ENCODE results near the gene MSX1.

MSX1 gene

DNA sequence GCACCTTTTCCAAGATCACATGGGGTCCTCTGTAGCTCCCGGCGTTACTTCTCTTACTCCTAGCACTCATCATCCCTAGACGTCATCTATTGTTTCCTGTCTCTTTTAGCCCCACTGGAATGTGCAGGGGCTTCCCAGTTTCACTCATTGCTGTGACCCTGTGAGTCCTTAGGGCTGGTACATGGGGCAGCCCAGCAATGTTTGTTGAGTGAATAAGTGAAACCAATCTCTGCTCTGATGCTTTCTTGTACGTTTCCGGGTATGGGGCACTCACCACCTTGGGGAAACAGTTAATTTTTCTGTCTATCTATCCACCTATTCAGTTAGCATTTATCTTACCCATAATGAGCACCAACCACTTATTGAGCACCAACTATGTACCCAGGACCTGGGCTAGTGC, 16.1 kb downstream of the MSX1 start:
- H3K36me3 ChIP-seq (ENCODE audit: insufficient read depth, low read length): no peaks in the 10 kb centered on the region
- H3K4me1 ChIP-seq (ENCODE audit: insufficient read depth, low read length): peaks cover 15% of the 10 kb centered on the region
- H3K9ac ChIP-seq (ENCODE audit: low read depth, low read length): no peak overlapping the region
- H3K9me3 ChIP-seq (ENCODE audit: control insufficient read depth, insufficient read depth, low read length): no peaks in the 10 kb centered on the region

DNA sequence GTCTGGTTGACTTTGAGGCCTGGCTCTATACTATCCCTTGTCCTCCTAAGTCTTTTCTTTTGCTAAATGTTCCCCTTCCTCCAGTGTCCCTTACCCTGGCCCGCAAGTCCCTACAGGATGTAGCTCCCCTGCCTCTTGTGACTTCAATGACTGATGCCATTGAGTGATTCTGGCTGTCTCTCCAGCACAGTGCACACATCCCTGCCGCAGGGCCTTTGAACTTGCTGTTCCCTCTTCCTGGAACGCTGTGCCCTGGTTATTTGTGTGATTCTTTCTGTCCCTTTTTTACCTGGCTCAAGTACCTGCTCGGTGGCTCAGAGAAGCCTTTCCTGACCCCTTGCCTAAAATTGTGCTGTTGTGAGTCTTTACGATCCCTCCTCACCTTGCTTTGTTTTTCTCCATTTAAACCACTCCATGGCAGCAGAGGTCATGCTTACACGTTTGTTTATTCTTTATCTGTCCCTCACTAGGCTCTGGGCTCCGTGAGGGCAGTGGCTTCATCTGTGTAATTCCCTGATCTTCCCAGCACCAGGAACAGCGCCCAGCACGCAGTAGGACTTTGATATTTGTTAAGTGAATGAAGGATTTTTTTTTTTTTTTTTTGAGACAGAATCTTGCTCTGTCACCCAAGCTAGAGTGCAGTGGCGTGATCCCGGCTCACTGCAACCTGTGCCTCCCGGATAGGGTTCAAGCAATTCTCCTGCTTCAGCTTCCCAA, 17.6 kb downstream of the MSX1 start:
- no peak overlapping the region for H3K9ac ChIP-seq (ENCODE audit: low read depth, low read length)
- H3K9me3 ChIP-seq (ENCODE audit: control insufficient read depth, insufficient read depth, low read length): no peaks in the 10 kb centered on the region
- H3K36me3 ChIP-seq (ENCODE audit: insufficient read depth, low read length): no peaks in the 10 kb centered on the region
- peaks cover 8% of the 10 kb centered on the region; the same call in 1 of the 2 replicates for H3K4me1 ChIP-seq (ENCODE audit: insufficient read depth, low read length)

DNA sequence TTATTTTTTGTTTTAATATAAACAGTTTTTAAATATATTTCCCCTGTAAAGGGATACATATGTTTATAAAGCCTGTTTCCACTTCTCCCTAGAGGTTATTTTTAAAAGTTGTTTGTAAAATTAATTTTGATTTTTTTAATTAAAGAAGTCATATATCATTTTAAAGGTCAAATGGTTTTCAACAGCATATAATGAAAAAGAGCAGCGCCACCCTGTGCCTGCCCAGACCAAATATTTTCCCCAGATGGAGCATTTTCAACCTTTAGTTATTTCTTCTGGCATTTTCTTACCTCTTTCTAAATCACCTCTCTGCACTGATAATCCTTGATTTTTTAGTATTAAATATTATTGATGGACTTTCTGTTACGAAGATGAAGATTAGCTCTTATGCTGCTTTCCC, 21.0 kb downstream of the MSX1 start:
- no peaks in the 10 kb centered on the region for H3K4me1 ChIP-seq (ENCODE audit: insufficient read depth, low read length)
- no peak overlapping the region for H3K9ac ChIP-seq (ENCODE audit: low read depth, low read length)
- no peaks in the 10 kb centered on the region for H3K36me3 ChIP-seq (ENCODE audit: insufficient read depth, low read length)
- no peaks in the 10 kb centered on the region for H3K9me3 ChIP-seq (ENCODE audit: control insufficient read depth, insufficient read depth, low read length)

DNA sequence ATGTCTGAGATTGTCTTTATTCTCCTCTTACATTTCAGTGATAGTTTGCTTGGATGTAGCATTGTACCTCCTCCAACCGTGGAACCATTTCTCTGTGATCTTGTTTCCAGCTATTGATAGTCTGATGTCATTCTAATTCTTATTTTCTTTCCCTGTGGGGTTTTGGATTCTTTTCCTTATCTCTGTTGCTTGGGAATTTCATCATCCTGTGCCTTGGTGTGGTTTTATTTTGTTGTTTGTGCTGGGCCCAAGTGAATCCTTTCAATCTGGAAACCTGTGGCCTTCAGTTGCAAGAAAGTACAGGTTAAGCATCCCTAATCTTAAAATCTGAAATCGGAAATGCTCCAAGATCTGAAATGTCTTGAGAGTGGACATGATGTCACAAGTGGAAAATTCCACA, 22.0 kb downstream of the MSX1 start:
- no peaks in the 10 kb centered on the region for H3K9me3 ChIP-seq (ENCODE audit: control insufficient read depth, insufficient read depth, low read length)
- no peaks in the 10 kb centered on the region for H3K4me1 ChIP-seq (ENCODE audit: insufficient read depth, low read length)

DNA sequence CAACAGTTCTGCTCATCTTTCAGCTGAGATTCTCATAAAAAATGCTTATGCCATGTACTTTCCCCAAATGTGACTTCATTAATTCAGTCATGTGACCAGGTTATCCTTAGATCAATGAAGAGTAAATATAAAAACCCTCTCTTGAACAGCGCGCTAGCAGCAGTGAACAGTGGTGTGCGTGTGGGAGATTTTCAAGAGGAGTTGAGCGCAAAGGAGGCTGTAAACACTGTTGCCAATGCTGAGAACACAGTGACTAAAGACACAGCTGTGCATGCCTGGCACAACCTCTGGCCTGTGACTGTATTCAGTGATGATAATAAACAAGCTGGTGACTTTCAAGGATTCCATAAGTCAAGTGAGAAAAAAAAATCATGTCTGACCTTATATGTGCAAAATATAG, 25.1 kb downstream of the MSX1 start:
- no peak overlapping the region for H3K9ac ChIP-seq (ENCODE audit: low read depth, low read length)
- H3K36me3 ChIP-seq (ENCODE audit: insufficient read depth, low read length): no peaks in the 10 kb centered on the region
- H3K4me1 ChIP-seq (ENCODE audit: insufficient read depth, low read length): no peaks in the 10 kb centered on the region
- no peaks in the 10 kb centered on the region for H3K9me3 ChIP-seq (ENCODE audit: control insufficient read depth, insufficient read depth, low read length)

More for the DNA sequence above, 22.0 kb downstream of the MSX1 start:
- H3K36me3 ChIP-seq (ENCODE audit: insufficient read depth, low read length): no peaks in the 10 kb centered on the region
- no peak overlapping the region for H3K9ac ChIP-seq (ENCODE audit: low read depth, low read length)

DNA sequence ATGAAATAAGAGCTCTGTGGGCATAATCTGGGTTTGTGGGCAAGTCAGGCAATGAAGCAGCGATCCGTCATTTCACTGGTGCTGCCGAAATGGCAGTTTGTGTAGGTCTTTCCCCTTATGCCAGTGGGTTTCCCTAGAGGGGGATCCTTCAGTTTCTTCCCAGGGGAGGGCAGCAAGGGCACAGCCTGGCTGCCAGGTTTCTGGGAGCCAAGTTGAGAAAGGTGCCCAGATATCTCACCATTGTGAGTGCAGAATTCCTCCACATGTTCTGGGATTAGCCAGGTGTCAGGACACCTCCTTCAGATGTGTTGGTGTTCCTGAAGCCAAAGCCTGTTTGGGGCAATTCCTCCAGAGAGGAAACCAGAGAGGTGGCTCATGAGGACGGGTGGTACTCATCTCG, 28.0 kb downstream of the MSX1 start:
- H3K4me1 ChIP-seq (ENCODE audit: insufficient read depth, low read length): no peaks in the 10 kb centered on the region
- no peaks in the 10 kb centered on the region for H3K36me3 ChIP-seq (ENCODE audit: insufficient read depth, low read length)
- no peaks in the 10 kb centered on the region for H3K9me3 ChIP-seq (ENCODE audit: control insufficient read depth, insufficient read depth, low read length)
- no peak overlapping the region for H3K9ac ChIP-seq (ENCODE audit: low read depth, low read length)

DNA sequence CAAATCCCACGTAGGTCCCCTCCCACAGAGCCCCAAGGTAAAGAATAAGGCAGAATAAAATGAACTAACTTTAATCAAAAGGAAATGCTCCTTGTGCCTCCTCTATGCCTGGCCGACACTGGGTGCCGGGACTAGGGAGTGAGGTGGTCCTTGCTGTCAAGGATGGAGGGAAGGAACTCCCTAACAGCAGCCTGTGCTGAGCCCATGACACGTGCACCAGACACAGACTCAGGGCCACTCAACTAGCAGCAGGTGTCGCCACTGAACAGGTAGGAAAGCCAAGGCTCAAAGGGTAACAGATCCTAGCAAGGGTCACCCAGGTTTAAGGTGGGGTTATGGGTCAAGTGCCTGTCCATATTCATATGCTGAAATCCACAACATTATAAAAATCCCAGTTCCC, 29.2 kb downstream of the MSX1 start:
- H3K9ac ChIP-seq (ENCODE audit: low read depth, low read length): no peak overlapping the region
- no peaks in the 10 kb centered on the region for H3K36me3 ChIP-seq (ENCODE audit: insufficient read depth, low read length)
- H3K9me3 ChIP-seq (ENCODE audit: control insufficient read depth, insufficient read depth, low read length): no peaks in the 10 kb centered on the region
- H3K4me1 ChIP-seq (ENCODE audit: insufficient read depth, low read length): no peaks in the 10 kb centered on the region

DNA sequence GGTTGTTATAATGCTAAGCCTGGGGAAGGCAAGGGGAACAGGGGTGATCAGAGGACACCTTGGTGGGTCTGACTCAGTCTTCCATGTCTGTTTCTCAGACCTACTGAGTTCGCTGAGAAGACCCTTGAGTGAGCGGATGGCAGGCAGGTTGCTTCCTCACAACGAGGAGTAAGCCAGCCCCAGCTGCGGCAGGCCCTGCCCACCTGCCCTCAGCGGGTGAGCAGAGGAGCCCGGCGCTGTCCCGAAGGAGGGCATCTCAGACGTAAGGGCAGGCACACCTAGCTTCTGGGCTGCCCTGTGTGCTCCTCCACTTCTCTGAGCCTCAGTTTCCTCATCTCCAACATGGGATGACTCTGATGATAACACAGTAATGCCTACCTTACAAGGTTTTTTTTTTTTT, 30.3 kb downstream of the MSX1 start:
- Histone ChIP-seq H3K36me3 (ENCODE audit: insufficient read depth, low read length) (no peaks in the 10 kb centered on the region), H3K9me3 (ENCODE audit: control insufficient read depth, insufficient read depth, low read length) (no peaks in the 10 kb centered on the region)

DNA sequence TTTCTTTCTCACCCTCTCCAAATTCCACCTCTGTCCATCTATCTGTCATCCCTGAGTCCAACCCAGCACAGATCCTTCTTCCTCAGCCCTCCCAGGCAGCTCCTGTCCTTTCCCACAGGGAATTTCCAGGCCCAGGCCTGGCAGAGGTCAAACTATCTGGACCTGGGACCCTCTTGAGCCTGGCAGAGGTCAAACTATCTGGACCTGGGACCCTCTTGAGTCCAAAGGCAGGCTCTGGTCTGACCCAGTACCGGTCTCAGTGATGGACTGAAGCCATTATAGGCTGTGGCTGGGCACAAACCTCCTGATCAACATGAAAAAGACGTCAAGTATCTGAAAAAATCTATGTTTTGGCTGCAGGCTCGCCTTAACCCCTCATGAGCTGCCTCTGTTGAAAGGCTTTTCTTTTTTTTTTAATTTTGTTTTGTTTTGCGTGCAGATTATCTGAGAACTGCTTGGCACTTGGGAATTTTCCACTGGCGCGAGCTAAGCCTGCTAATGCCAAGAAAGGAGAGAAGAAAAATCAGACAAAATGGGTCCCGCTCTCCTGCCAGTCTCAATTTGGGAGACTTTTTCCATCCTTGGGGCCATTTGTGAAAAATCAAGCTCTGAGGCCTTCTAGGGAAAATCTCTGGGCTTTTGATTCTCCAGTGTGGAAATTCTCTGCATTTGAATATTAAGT, 31.2 kb downstream of the MSX1 start:
- no peaks in the 10 kb centered on the region for H3K36me3 ChIP-seq (ENCODE audit: insufficient read depth, low read length)
- H3K9ac ChIP-seq (ENCODE audit: low read depth, low read length): no peak overlapping the region
- H3K9me3 ChIP-seq (ENCODE audit: control insufficient read depth, insufficient read depth, low read length): no peaks in the 10 kb centered on the region
- H3K4me1 ChIP-seq (ENCODE audit: insufficient read depth, low read length): no peaks in the 10 kb centered on the region

More for the DNA sequence above, 30.3 kb downstream of the MSX1 start:
- Histone ChIP-seq H3K9ac (ENCODE audit: low read depth, low read length) (no peak overlapping the region), H3K4me1 (ENCODE audit: insufficient read depth, low read length) (no peaks in the 10 kb centered on the region)

DNA sequence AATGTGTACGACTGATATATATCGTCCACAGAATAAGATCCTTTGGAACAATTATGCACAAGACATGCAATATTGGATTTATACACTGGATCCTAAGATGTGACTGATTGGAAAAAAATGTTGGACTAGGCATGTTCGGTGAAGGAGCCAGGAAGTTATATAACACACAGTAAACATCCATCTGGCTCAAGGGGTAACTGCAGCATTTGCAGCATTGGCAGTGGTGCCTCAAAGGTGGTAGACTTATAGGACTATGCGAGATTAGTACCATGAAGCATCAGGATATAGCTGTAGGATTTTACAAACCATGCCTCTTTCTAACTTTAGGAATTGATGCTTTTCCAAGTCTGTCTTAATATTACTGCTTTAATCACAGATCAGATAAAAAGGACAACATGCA, 34.3 kb downstream of the MSX1 start:
- H3K9me3 ChIP-seq (ENCODE audit: control insufficient read depth, insufficient read depth, low read length): no peaks in the 10 kb centered on the region

DNA sequence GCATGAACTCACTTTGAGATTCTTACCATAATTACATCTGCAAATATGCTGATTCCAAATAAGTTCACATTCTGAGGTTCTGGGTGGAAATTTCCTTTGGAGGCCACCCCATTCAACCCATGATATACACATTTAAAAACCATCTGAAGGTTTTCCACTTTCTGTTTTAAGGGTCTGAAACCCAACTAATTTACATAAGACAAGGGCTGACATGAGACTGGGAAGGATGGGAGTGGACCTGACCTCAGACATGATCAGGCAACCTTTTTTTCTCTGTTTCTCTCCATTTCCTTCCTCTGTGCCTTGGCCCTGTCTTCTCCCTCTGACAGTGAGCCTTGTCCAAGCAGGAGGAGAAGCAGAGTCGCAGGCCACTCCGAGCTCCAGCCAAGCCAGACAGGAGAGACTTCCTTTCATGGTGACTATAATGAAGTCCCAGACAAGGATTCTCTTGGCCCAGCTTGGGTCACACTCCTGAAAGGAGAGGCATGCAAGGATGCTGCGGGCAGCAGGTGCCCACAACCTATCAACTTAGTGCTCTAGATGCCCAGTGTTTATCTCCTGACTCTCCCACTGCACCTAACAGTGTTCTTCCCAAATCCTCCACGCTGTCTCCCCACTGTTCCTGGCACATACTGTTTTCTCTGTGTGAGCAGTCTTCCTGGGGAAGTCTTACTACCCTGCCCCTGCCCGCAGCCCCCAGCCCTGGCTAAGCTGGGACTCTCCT, 39.9 kb downstream of the MSX1 start:
- Histone ChIP-seq H3K4me1 (ENCODE audit: insufficient read depth, low read length) (no peaks in the 10 kb centered on the region), H3K9me3 (ENCODE audit: control insufficient read depth, insufficient read depth, low read length) (no peaks in the 10 kb centered on the region), H3K36me3 (ENCODE audit: insufficient read depth, low read length) (no peaks in the 10 kb centered on the region), H3K9ac (ENCODE audit: low read depth, low read length) (no peak overlapping the region)

More for the DNA sequence above, 34.3 kb downstream of the MSX1 start:
- Histone ChIP-seq H3K9ac (ENCODE audit: low read depth, low read length) (no peak overlapping the region), H3K4me1 (ENCODE audit: insufficient read depth, low read length) (no peaks in the 10 kb centered on the region), H3K36me3 (ENCODE audit: insufficient read depth, low read length) (no peaks in the 10 kb centered on the region)

DNA sequence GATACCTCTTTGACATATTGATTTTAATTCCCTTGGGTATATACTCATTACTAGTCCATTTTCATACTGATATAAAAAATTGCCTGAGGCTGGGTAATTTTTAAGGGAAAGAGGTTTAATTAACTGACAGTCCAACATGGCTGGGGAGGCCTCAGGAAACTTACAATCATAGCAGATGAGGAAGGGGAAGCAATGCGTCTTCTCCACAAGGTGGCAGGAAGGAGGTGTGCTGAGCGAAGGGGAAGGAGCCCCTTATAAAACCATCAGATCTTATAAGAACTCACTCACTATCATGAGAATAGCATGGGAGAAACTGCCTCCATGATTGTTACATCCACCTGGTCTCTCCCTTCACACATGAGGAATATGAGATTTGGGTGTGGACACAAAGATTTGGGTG, 42.4 kb downstream of the MSX1 start:
- H3K9ac ChIP-seq (ENCODE audit: low read depth, low read length): no peak overlapping the region
- H3K36me3 ChIP-seq (ENCODE audit: insufficient read depth, low read length): no peaks in the 10 kb centered on the region
- no peaks in the 10 kb centered on the region for H3K4me1 ChIP-seq (ENCODE audit: insufficient read depth, low read length)
- H3K9me3 ChIP-seq (ENCODE audit: control insufficient read depth, insufficient read depth, low read length): no peaks in the 10 kb centered on the region

DNA sequence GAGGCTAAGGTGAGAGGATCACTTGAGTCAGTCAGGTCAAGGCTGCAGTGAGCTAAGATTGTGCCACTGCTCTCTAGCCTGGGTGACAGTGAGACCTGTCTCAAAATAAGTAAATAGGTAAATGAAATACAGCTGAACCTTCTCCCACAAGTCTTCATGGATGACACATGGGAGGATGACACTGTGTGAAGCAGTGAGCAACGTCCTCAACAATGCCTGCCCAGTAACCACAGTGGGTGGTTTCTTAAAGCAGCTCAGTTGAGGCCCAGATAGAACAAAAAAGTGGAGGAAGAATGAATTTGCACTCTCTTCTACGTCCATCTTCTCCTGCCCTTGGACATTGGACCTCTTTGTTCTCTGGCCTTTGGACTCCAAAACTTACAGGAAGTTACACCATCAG, 52.7 kb downstream of the MSX1 start:
- no peaks in the 10 kb centered on the region for H3K9me3 ChIP-seq (ENCODE audit: control insufficient read depth, insufficient read depth, low read length)
- H3K36me3 ChIP-seq (ENCODE audit: insufficient read depth, low read length): no peaks in the 10 kb centered on the region
- H3K4me1 ChIP-seq (ENCODE audit: insufficient read depth, low read length): no peaks in the 10 kb centered on the region
- H3K9ac ChIP-seq (ENCODE audit: low read depth, low read length): no peak overlapping the region

DNA sequence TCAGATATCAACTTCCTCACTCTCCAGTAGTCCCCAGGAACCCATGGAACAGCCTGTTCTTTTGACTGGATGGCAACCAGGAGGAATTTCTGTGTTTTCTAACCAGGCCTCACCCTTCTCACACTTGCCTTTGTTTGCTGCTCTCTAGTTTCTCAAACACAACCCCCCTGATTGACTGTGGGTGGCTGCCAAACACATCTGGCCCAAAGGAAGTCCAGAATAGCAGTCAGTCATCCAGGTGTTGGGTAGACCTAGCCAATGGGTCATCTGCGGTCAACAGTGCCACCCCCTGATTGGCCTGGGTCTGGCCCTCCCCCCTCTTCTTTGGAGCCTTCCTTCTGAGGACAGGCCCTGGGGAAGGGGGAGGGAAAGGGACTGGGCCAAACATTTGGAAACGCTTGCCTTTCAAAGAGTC, 53.7 kb downstream of the MSX1 start:
- Histone ChIP-seq H3K4me1 (ENCODE audit: insufficient read depth, low read length) (no peaks in the 10 kb centered on the region), H3K9ac (ENCODE audit: low read depth, low read length) (no peak overlapping the region), H3K9me3 (ENCODE audit: control insufficient read depth, insufficient read depth, low read length) (no peaks in the 10 kb centered on the region), H3K36me3 (ENCODE audit: insufficient read depth, low read length) (no peaks in the 10 kb centered on the region)
